ENCODE measurements around the gene TSHZ2. TPM values are rescaled to one million over a fixed set of nuclear protein-coding genes. Genes with fewer than 3 reads are reported as not detected.
A peak's percentile ranks its signal among the peaks of the same experiment; 100 is the strongest.

TSHZ2 gene
- total and polyA plus RNA-seq, 2 experiments from 2014 or later, result 1.1 to 5.2 TPM

DNA sequence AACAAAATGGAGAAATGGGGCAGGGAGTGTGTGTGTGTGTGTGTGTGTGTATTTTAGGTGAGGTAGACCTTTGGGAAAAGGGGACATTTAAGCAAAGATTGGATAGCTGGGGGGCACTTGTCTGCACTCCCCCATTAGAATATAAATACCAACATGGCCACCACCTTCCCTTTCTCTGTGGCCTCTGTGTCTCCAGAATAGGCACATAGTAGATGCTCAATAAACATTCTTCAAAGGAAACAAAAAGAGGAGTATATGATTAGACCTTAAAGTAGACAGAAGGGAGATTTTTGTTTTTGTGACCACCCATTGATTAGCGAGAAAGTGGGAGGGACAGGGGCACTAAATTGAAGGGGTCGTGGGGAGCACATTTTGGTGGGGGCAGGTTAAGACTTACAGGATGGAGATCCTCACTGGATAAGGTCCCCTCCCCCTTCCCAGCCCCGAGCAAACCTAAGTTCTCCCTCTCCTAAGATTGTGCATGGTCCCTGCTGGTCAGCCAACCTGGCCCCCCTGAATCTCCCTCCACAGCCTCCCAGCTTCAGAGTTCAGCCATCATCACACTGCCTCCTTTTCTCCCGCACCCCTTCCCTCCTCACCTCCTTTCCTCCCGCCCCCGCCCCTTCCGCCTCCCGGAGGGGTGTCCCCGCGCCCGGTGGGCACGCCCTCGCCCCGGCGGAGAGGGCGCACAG, 514 bp upstream of the TSHZ2 start:
- Histone ChIP-seq H3K27me3 (peaks cover 10% of the 10 kb centered on the region), H3K27ac (no peak overlapping the region)

DNA sequence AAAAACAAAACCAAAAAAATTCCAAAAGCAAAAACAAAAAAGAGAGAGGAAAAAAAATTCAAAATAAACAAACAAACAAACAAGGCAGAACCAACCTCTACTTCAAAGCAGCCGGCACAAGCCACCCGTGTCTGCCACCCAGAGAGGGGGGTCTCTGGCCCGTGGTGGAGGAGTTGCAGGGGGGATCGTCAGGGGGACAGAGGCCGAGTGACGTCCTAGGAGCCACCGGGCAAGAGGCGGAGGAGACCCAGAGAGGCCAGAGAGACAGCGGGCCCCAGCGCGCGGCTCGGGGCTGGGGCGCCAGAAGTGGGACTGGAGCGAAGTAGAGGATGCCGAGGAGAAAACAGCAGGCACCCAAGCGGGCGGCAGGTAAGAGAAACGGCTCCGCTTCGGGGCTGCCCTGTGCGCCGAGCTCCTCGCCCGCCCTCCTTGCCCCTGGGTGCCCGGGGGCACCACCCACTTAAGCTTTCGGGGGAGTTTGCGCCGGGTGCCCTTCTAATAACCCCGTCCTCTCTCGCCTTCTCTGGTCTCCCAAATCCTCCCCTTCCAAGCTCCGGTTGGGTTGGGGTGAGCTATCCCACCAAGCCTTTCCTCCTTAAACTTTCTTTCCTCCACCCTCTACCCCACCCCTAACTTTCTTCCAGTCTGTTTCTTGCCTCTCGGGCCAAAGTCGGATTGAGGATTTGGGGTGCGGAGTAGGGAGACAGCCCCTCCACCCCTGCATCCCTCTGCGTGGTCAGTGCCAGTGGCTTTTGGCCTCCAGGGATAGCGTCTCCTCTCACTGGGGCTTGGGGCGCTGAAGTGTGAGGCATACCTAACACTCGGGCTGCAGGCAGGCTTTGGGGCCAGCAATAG, 1.0 kb downstream of the TSHZ2 start:
- Histone ChIP-seq H3K27ac (peak overlapping the region; percentile 36), H3K27me3 (peaks cover 10% of the 10 kb centered on the region), H3K36me3 (replicated peaks; ENCODE audit: insufficient read depth, low read depth) (no peaks in the 10 kb centered on the region), H4K20me1 (ENCODE audit: insufficient read depth, poor library complexity, severe bottlenecking) (no peaks in the 10 kb centered on the region), H3K4me1 (ENCODE audit: insufficient read depth) (peaks cover 8% of the 10 kb centered on the region), H3K79me2 (peaks cover 22% of the 10 kb centered on the region), H2AFZ (peak overlapping the region; percentile 92), H3K4me2 (peak overlapping the region; percentile 86), H3K9me3 (ENCODE audit: low read depth) (no peaks in the 10 kb centered on the region), H3K4me3 (peak overlapping the region; percentile 80), H3K9me2 (replicated peaks; ENCODE audit: insufficient read depth) (no peaks in the 10 kb centered on the region)
- TF ChIP-seq EZH2 (IDR thresholded peaks at IDR 0.05; ENCODE audit: borderline replicate concordance) (no peak), EZH2phosphoT487 (IDR thresholded peaks at IDR 0.05; ENCODE audit: low read depth, severe bottlenecking, unreplicated experiment) (no peak)
- TF ChIP-seq, protein P1, sequence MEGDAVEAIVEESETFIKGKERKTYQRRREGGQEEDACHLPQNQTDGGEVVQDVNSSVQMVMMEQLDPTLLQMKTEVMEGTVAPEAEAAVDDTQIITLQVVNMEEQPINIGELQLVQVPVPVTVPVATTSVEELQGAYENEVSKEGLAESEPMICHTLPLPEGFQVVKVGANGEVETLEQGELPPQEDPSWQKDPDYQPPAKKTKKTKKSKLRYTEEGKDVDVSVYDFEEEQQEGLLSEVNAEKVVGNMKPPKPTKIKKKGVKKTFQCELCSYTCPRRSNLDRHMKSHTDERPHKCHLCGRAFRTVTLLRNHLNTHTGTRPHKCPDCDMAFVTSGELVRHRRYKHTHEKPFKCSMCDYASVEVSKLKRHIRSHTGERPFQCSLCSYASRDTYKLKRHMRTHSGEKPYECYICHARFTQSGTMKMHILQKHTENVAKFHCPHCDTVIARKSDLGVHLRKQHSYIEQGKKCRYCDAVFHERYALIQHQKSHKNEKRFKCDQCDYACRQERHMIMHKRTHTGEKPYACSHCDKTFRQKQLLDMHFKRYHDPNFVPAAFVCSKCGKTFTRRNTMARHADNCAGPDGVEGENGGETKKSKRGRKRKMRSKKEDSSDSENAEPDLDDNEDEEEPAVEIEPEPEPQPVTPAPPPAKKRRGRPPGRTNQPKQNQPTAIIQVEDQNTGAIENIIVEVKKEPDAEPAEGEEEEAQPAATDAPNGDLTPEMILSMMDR (IDR thresholded peaks at IDR 0.05; ENCODE audit: poor library complexity), result no peak
- peak; percentile 40 for DNase-seq (ENCODE audit: low spot score)
- 4% methylated on average over 39 of the region's 39 CpGs for WGBS (ENCODE audit: low lambda C conversion rate, missing lambda C conversion rate)

More for the DNA sequence above, 514 bp upstream of the TSHZ2 start:
- no peaks in the 10 kb centered on the region for H3K9me3 ChIP-seq (ENCODE audit: low read depth)
- H3K79me2 ChIP-seq, result peaks cover 15% of the 10 kb centered on the region
- H3K9me2 ChIP-seq (replicated peaks; ENCODE audit: insufficient read depth), result no peaks in the 10 kb centered on the region
- no peaks in the 10 kb centered on the region for H4K20me1 ChIP-seq (ENCODE audit: insufficient read depth, poor library complexity, severe bottlenecking)
- peak overlapping the region; percentile 86 for H3K4me2 ChIP-seq
- peak overlapping the region; percentile 92 for H2AFZ ChIP-seq
- H3K4me3 ChIP-seq, result peak overlapping the region; percentile 80
- no peak for DNase-seq (ENCODE audit: low spot score)
- 28% methylated on average over 4 of the region's 16 CpGs for WGBS (ENCODE audit: low lambda C conversion rate, missing lambda C conversion rate)
- H3K4me1 ChIP-seq (ENCODE audit: insufficient read depth), result peaks cover 8% of the 10 kb centered on the region
- no peaks in the 10 kb centered on the region for H3K36me3 ChIP-seq (replicated peaks; ENCODE audit: insufficient read depth, low read depth)
- no peak for TF ChIP-seq EZH2 (IDR thresholded peaks at IDR 0.05; ENCODE audit: borderline replicate concordance)
- TF ChIP-seq, protein P1 (IDR thresholded peaks at IDR 0.05; ENCODE audit: poor library complexity), result no peak
- TF ChIP-seq EZH2phosphoT487 (IDR thresholded peaks at IDR 0.05; ENCODE audit: low read depth, severe bottlenecking, unreplicated experiment), result no peak

DNA sequence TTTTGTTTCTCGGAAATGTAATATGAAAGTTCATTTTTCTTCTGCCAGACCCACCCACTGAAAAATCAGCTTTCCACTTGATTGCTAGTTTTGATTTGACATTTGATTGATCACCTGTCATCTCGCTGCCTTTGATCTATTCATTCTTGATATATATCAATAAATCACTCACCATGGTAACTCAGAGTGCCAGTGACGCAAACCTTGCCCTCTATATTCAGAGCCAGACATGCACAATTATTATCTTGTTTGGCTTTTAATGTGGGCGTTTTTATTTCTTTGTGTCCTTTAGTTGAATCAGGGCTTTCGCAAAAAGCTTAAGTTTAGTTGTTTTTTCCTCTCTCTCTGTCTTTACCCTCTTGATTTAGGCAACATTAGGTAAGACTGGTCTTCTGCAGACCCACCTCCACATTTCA, 2.0 kb downstream of the TSHZ2 start:
- peaks cover 8% of the 10 kb centered on the region for H3K4me1 ChIP-seq (ENCODE audit: insufficient read depth)
- no peak for DNase-seq (ENCODE audit: low spot score)
- peak overlapping the region; percentile 86 for H3K4me2 ChIP-seq
- H3K9me3 ChIP-seq (ENCODE audit: low read depth), result no peaks in the 10 kb centered on the region
- no peak for TF ChIP-seq EZH2phosphoT487 (IDR thresholded peaks at IDR 0.05; ENCODE audit: low read depth, severe bottlenecking, unreplicated experiment)
- TF ChIP-seq EZH2 (IDR thresholded peaks at IDR 0.05; ENCODE audit: borderline replicate concordance), result no peak
- TF ChIP-seq, protein P1 (IDR thresholded peaks at IDR 0.05; ENCODE audit: poor library complexity), result no peak
- WGBS (ENCODE audit: low lambda C conversion rate, missing lambda C conversion rate), result 53% methylated on average over 5 of the region's 5 CpGs
- no peaks in the 10 kb centered on the region for H3K9me2 ChIP-seq (replicated peaks; ENCODE audit: insufficient read depth)
- H3K4me3 ChIP-seq, result peak overlapping the region; percentile 80
- H3K27ac ChIP-seq, result no peak overlapping the region
- peaks cover 29% of the 10 kb centered on the region for H3K79me2 ChIP-seq
- no peaks in the 10 kb centered on the region for H3K36me3 ChIP-seq (replicated peaks; ENCODE audit: insufficient read depth, low read depth)
- H3K27me3 ChIP-seq, result peaks cover 10% of the 10 kb centered on the region
- no peak overlapping the region for H2AFZ ChIP-seq
- H4K20me1 ChIP-seq (ENCODE audit: insufficient read depth, poor library complexity, severe bottlenecking), result no peaks in the 10 kb centered on the region
